IPS-18c (cell line): Measurements from ENCODE around the gene CHIC2.
"Not testable (repeated sequence)": the region's sequence is repeated elsewhere in the genome, so short reads cannot be mapped to it uniquely, and the experiment has no call there.

Source experiments
- H3K4me3 ChIP-seq: 2 replicates; pipeline ENCODE4 v1.7.0; 2013; ENCODE audit warnings: low read depth, mild to moderate bottlenecking, low read length, moderate library complexity; ENCODE audit not compliant: insufficient read depth
- H3K9me3 ChIP-seq: one replicate; pipeline ENCODE4 v1.6.1; 2013; ENCODE audit warnings: mild to moderate bottlenecking, low read length, moderate library complexity; ENCODE audit not compliant: control insufficient read depth, insufficient read depth

The CHIC2 gene

DNA sequence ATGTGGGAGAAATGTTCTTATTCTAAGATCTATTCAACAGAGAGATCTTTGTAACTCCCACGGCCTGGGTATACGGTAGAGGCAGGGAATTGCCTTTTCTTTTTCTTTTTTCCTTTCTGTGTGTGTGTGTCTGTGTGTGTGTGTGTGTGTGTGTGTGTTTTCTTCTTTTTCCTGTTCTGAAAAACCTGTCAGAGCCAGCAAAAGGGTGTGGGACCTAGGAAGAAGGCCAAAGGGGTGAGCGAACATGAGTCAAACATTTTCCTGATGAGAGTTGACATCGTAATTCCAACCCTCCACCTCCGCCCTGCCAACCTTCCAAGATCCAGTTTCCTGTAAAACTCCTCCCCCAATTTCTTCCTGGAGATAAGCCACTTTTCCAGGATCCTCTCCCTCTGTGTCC, 2.8 kb upstream of the CHIC2 start:
- H3K9me3 ChIP-seq, result no peaks in the 10 kb centered on the region
- no peak overlapping the region for H3K4me3 ChIP-seq

DNA sequence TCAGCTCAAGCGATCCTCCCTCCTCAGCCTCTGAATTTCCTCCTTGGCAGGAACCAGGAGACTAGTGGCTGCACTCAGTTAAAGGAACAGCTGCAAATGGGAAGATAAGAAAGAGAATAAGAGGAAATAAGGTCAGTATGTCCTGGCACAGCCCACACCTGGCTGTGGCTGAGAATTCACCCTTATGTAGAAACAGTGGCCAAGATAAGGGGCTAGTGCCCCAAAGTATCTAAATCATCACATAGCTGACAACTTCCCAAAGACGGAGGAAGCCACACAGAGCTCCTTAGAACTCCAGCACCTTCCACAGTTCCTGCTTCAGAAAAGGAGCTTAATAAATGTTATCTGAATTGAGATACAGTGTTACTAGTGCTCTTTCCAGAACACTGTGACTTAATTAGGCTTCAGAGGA, 2.3 kb upstream of the CHIC2 start:
- H3K9me3 ChIP-seq, result no peaks in the 10 kb centered on the region
- no peak overlapping the region for H3K4me3 ChIP-seq

- Histone ChIP-seq H3K9me3 (no peaks in the 10 kb centered on the region), H3K4me3 (no peak overlapping the region)
These were observed 1.6 kb upstream of the CHIC2 start for GRCh38 chr4:54066088-54066415.

DNA sequence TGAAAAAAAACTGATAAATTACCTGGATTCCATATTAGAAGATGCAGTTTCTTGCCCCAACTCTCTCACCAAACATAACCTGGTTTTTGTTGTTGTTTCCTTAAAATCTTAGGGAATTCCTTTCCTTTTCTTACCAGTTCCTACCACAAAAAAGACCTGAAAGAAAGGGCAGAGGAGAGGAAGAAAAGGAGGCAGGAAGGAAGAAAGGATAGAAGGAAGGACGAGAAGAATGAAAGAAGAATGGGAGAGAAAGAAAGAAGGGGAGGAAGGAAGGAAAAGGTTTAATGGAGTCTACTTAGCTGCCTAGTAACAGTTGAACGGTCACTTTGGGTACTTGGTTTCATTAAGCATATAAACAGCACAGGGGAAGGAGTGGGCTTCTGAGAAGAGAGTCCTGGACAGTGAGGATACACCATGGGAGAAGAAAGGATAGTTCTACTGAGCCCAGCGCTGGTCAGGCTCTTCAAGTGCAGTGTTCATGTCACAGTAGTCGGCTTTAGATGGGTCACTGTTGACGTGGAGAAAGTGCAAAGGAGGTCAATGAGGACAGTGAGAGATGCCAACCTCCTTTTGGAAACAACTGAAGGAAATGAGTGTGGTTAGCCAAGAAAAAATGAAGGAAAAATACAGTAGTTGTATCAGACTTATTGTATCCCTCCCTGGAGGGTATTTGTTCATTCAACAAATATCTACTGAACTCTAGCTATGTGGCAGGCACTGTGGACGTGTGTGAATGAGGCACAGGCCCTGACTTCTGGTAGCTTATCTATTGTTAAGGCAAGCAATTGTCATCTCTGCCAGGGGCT, 1.1 kb upstream of the CHIC2 start:
- H3K9me3 ChIP-seq, result no peaks in the 10 kb centered on the region
- no peak overlapping the region for H3K4me3 ChIP-seq

DNA sequence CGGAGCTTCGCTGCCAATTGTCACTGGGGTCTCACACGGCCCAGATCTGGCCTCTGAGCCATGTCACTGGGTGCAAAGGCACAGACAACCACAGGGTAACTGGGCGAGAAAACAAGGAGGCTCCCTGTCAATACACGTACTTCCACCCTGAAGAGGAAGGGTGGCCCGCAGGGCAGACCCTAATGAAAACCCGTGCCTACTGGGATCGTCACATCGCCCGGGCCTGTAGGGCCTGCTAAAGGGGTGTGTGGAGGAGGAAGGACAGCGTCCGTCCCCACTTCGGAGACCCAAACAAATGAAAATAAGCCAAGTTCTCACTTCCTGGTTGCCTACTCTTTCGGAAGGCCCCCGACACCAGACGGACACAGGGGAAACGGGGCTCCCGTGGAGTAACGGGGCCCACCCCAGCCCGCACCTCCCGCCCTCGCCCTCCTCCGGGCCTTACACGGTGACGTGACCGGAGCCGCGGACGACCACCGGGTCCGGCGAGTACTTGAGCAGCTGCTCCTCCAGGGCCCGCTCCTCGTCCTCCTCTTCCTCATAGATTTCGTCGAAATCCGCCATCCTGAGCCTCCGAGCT, 578 bp downstream of the CHIC2 start:
- peak overlapping the region; percentile 93 for H3K4me3 ChIP-seq
- no peaks in the 10 kb centered on the region for H3K9me3 ChIP-seq

DNA sequence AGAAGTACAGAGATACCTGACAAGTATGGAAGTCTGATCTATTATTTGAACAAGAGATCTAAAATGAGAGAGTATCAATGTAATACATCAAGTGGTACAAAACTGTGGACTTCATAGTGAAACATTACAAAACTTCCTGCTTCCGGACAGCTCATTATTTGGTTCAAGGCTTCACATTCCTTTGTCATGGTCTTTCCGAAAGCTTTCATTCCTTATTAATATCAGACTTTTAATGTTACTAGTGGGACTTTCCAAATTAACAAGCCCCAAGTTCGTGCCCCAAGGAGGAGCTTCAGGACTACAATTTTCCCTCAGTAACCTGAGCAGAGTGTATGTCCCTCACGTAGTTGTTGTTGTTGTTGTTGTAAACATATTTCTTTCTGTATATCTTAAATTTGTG, 1.2 kb downstream of the CHIC2 start:
- Histone ChIP-seq H3K4me3 (peak overlapping the region; percentile 93), H3K9me3 (no peaks in the 10 kb centered on the region)

DNA sequence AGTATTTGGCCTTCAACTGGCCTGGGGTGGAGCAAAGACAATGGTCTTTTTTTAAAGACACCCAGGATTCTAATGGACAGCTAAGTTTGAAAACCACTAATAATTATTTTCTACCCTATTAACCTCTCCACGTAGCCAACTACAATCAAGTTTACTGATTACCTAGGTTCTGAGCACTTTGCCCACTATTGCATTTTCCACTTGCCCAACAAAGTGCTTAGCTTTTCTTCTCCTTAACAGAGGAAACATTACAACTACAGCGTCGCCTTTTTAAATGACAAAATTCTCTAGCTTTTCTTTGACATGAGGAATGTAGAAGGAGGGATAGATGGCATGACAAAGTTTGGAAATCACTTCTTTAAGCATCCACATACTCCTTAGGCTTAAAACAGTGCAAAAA, 2.0 kb downstream of the CHIC2 start:
- Histone ChIP-seq H3K9me3 (no peaks in the 10 kb centered on the region), H3K4me3 (no peak overlapping the region)

- Histone ChIP-seq H3K9me3 (no peaks in the 10 kb centered on the region), H3K4me3 (no peak overlapping the region)
These were observed 2.5 kb downstream of the CHIC2 start for GRCh38 chr4:54061873-54062272.

GRCh38 chr4:54061067-54061466, 3.3 kb downstream of the CHIC2 start:
- no peaks in the 10 kb centered on the region for H3K9me3 ChIP-seq
- no peak overlapping the region for H3K4me3 ChIP-seq

GRCh38 chr4:54060116-54060515, 4.3 kb downstream of the CHIC2 start:
- H3K9me3 ChIP-seq, result no peaks in the 10 kb centered on the region
- H3K4me3 ChIP-seq, result no peak overlapping the region

DNA sequence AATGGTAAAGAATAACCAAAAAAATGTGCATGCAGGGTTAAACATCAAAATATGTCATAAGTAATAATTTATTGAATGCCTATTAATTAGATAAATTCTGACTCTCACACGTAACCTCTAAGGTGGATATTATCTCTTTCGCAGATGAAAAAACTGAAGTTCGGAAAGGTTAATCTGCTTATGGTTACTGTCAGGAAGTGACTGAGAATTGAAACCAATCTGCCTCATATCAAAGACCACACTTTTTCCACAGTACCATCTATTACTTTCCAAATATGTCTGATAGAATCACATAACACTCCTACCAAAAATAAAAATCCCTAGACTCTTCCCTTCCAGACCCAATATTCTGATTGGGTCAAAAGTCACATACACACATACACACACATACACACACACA, 6.2 kb downstream of the CHIC2 start:
- Histone ChIP-seq H3K9me3 (no peaks in the 10 kb centered on the region), H3K4me3 (no peak overlapping the region)

DNA sequence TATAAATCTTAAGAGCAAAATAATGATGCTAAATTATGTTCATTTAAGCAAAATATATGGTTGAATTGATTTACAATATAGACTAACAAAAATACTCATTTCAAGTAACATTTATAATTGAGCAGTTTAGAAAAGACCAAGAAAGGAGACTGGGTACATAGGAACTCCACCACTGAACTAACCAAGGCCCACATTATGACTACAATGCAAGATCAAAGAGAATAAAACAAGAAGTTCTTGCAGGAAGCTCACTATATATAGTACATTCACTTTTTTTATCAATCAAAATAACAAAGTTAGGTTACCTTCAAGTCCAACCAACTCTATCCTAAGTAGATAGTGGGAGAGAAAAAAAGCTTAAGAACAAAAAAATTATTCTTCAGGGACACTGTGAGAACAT, 8.0 kb downstream of the CHIC2 start:
- Histone ChIP-seq H3K4me3 (no peak overlapping the region), H3K9me3 (no peaks in the 10 kb centered on the region)

- Histone ChIP-seq H3K9me3 (no peaks in the 10 kb centered on the region), H3K4me3 (no peak overlapping the region)
These were observed 8.9 kb downstream of the CHIC2 start for GRCh38 chr4:54055494-54055893.

DNA sequence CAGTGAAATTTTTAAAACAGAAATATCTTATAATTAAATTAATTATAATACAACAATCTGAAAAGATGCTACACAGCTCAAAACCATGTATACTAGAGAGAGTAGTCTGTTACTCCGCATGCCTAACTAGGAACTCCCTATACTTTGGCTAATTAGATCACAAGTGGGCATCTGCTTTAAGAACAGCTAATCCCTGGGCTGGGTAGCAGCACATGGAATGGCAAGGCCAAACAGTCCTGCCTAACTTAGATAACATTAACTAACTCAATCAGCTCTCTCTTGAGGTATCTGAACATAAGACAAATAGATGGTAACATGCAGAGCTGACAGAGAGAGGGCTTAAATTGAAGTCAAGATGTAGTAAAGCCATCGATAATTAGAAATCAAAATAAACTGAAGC, 9.9 kb downstream of the CHIC2 start:
- no peaks in the 10 kb centered on the region for H3K9me3 ChIP-seq
- H3K4me3 ChIP-seq, result no peak overlapping the region

DNA sequence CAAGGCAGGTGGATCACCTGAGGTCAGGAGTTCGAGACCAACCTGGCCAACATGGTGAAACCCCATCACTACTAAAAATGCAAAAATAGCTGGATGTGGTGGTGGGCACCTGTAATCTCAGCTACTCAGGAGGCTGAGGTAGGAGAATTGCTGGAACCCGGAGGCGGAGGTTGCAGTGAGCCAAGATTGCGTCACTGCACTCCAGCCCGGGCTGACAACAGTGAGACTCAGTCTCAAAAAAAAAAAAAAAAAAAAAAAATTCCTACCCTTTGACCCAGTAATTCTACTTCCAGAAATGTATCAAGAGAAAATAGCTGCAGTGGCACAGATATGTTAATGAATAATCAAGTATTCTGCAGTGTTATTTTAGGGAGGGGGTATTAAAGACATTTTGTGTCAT, 11.1 kb downstream of the CHIC2 start:
- not testable (repeated sequence) for H3K9me3 ChIP-seq, H3K4me3 ChIP-seq

- Histone ChIP-seq H3K4me3 (no peak overlapping the region), H3K9me3 (no peaks in the 10 kb centered on the region)
These were observed 14.0 kb downstream of the CHIC2 start for GRCh38 chr4:54050214-54050904.

- not testable (repeated sequence) for H3K9me3 ChIP-seq, H3K4me3 ChIP-seq
These were observed 20.8 kb downstream of the CHIC2 start for GRCh38 chr4:54043630-54044029.

- H3K4me3 ChIP-seq, result no peak overlapping the region
These were observed 22.5 kb downstream of the CHIC2 start for GRCh38 chr4:54041933-54042332.

More at GRCh38 chr4:54041933-54042332, 22.5 kb downstream of the CHIC2 start:
- no peaks in the 10 kb centered on the region for H3K9me3 ChIP-seq
